Trophoblast cell (in vitro differentiated cells and primary cell): ENCODE measurements around the gene BSCL2.

ENCODE experiments used
- DNase-seq, 2 donors: peaks; one replicate each; pipeline ENCODE4 v3.0.0-alpha.2; 2016
- H2AFZ ChIP-seq: 2 replicates; pipeline ENCODE4 v1.6.1; 2013; ENCODE audit warnings: low read length, moderate library complexity, mild to moderate bottlenecking; ENCODE audit not compliant: insufficient read depth, poor library complexity
- H2AK5ac ChIP-seq: 2 replicates; pipeline ENCODE4 v1.6.1; 2013; ENCODE audit warnings: mild to moderate bottlenecking, low read length
- H2BK120ac ChIP-seq: 2 replicates; pipeline ENCODE4 v1.6.1; 2013; ENCODE audit warnings: low read length, mild to moderate bottlenecking, moderate library complexity; ENCODE audit not compliant: insufficient read depth, poor library complexity
- H2BK12ac ChIP-seq: 2 replicates; pipeline ENCODE4 v1.6.1; 2013; ENCODE audit warnings: mild to moderate bottlenecking, low read length, moderate library complexity
- H2BK5ac ChIP-seq: 2 replicates; pipeline ENCODE4 v1.6.1; 2013; ENCODE audit warnings: low read length, low read depth, moderate library complexity, mild to moderate bottlenecking; ENCODE audit not compliant: poor library complexity
- H3K14ac ChIP-seq: 2 replicates; pipeline ENCODE4 v1.6.1; 2013; ENCODE audit warnings: mild to moderate bottlenecking, low read length
- H3K18ac ChIP-seq: 2 replicates; pipeline ENCODE4 v1.6.1; 2013; ENCODE audit warnings: mild to moderate bottlenecking, low read length
- H3K23ac ChIP-seq: 2 replicates; pipeline ENCODE4 v1.6.1; 2013; ENCODE audit warnings: low read length
- H3K27ac ChIP-seq: 2 replicates; pipeline ENCODE4 v1.5.1; 2013; ENCODE audit warnings: low read depth, mild to moderate bottlenecking, inconsistent platforms, low read length, moderate library complexity
- H3K27me3 ChIP-seq: 2 replicates; pipeline ENCODE4 v1.6.1; 2013; ENCODE audit warnings: inconsistent platforms, mild to moderate bottlenecking, low read length, moderate library complexity; ENCODE audit not compliant: insufficient read depth
- H3K36me3 ChIP-seq, 2 experiments: 1 replicate in 1 of 2; 2 replicates in 1 of 2; pipeline ENCODE4 v1.6.1; 2013; ENCODE audit warnings: low read length in 2 of 2, mild to moderate bottlenecking in 2 of 2, moderate library complexity in 1 of 2; ENCODE audit not compliant: insufficient read depth in 2 of 2, control insufficient read depth in 1 of 2
- H3K4ac ChIP-seq: 2 replicates; pipeline ENCODE4 v1.6.1; 2013; ENCODE audit warnings: low read depth, mild to moderate bottlenecking, low read length, moderate library complexity
- H3K4me1 ChIP-seq, 2 experiments: 1 replicate in 1 of 2; 2 replicates in 1 of 2; pipeline ENCODE4 v1.6.1; 2013; ENCODE audit warnings: low read length in 2 of 2, mild to moderate bottlenecking in 2 of 2, moderate library complexity in 1 of 2; ENCODE audit not compliant: insufficient read depth in 2 of 2, control insufficient read depth in 1 of 2
- H3K4me2 ChIP-seq: 2 replicates; pipeline ENCODE4 v1.6.1; 2013; ENCODE audit warnings: inconsistent platforms, mild to moderate bottlenecking, low read length, moderate library complexity
- H3K4me3 ChIP-seq: 2 replicates; pipeline ENCODE4 v1.5.1; 2013; ENCODE audit warnings: mild to moderate bottlenecking, low read depth, low read length, inconsistent platforms
- H3K79me1 ChIP-seq: one replicate; pipeline ENCODE4 v1.6.1; 2013; ENCODE audit warnings: low read length
- H3K79me2 ChIP-seq: 2 replicates; pipeline ENCODE4 v1.6.1; 2013; ENCODE audit warnings: low read length, mild to moderate bottlenecking; ENCODE audit not compliant: control insufficient read depth, insufficient read depth, poor library complexity
- H3K9ac ChIP-seq: 2 replicates; pipeline ENCODE4 v1.6.1; 2013; ENCODE audit warnings: mild to moderate bottlenecking, low read length
- H3K9me3 ChIP-seq: 2 replicates; pipeline ENCODE4 v1.6.1; 2013; ENCODE audit warnings: low read depth, mild to moderate bottlenecking, control low read depth, inconsistent platforms, low read length; ENCODE audit not compliant: insufficient read depth
- H4K12ac ChIP-seq: 2 replicates; pipeline ENCODE4 v1.6.1; 2013; ENCODE audit warnings: low read depth, mild to moderate bottlenecking, low read length, moderate library complexity
- H4K8ac ChIP-seq: 2 replicates; pipeline ENCODE4 v1.6.1; 2013; ENCODE audit warnings: low read depth, mild to moderate bottlenecking, low read length, moderate library complexity
- H4K91ac ChIP-seq: one replicate; pipeline ENCODE4 v1.6.1; 2013; ENCODE audit warnings: low read depth, mild to moderate bottlenecking, low read length, moderate library complexity
- WGBS: extraction: QIAGEN DNeasy Blood & Tissue Kit; methylation state at CpG from one replicate; pipeline ENCODE4 v1.1.7; 2013; ENCODE audit warnings: missing lambda C conversion rate; ENCODE audit not compliant: insufficient read length, insufficient coverage; ENCODE audit errors: extremely low coverage; 5-methylcytosine and 5-hydroxymethylcytosine counted together

Gene BSCL2

GRCh38 chr11:62727872-62728170, 20.6 kb upstream of the BSCL2 start:
- Histone ChIP-seq H3K27me3 (no peaks in the 10 kb centered on the region), H3K14ac (peak overlapping the region; percentile 93), H3K79me2 (peaks cover 30% of the 10 kb centered on the region), H3K9ac (peak overlapping the region; percentile 87), H3K79me1 (peaks cover 22% of the 10 kb centered on the region), H3K4me2 (peak overlapping the region; percentile 61), H4K8ac (peak overlapping the region; percentile 99), H4K12ac (peak overlapping the region; percentile 92), H3K4me1 (peaks cover 2 to 4% of the 10 kb centered on the region in 2 experiments), H3K9me3 (no peaks in the 10 kb centered on the region), H2AFZ (peak overlapping the region; percentile 87), H3K4me3 (peak overlapping the region; percentile 84), H2BK5ac (peak overlapping the region; percentile 92), H2AK5ac (peak overlapping the region; percentile 69), H4K91ac (peak overlapping the region; percentile 98), H2BK120ac (peak overlapping the region; percentile 91), H3K18ac (peak overlapping the region; percentile 94), H3K23ac (no peak overlapping the region), H3K36me3 (peaks cover 13 to 14% of the 10 kb centered on the region in 2 experiments), H3K4ac (peak overlapping the region; percentile 80), H3K27ac (peak overlapping the region; percentile 99), H2BK12ac (no peak overlapping the region)
- DNase-seq, result peak; percentile 95 to 99
- WGBS, result no CpG with 5 or more reads among the region's 20 CpGs

GRCh38 chr11:62727165-62727871, 20.1 kb upstream of the BSCL2 start, which contains the start of gene HNRNPUL2:
Gene HNRNPUL2, minus strand, starts transcription at chr11:62727457. Its CDS starts 301 bp downstream, at chr11:62727156.
- Histone ChIP-seq H3K4me3 (peak within 1 kb of the TSS; percentile 85), H3K9me3 (no peaks in the 10 kb centered on the region), H2BK12ac (peak within 1 kb of the TSS; percentile 16), H3K18ac (peak within 1 kb of the TSS; percentile 95), H4K8ac (peak within 1 kb of the TSS; percentile 99), H3K27ac (peak within 1 kb of the TSS; percentile 99), H3K36me3 (peaks cover 14 to 19% of the 10 kb centered on the region in 2 experiments), H3K23ac (peak within 1 kb of the TSS; percentile 2), H3K27me3 (no peaks in the 10 kb centered on the region), H4K91ac (peak within 1 kb of the TSS; percentile 98), H2AFZ (peak within 1 kb of the TSS; percentile 87), H3K79me2 (peaks cover 30% of the 10 kb centered on the region), H2AK5ac (peak within 1 kb of the TSS; percentile 69), H2BK5ac (peak within 1 kb of the TSS; percentile 94), H3K9ac (peak within 1 kb of the TSS; percentile 99), H3K4me1 (peaks cover 2 to 4% of the 10 kb centered on the region in 2 experiments), H3K4ac (peak within 1 kb of the TSS; percentile 97), H3K14ac (peak within 1 kb of the TSS; percentile 97), H3K4me2 (peak within 1 kb of the TSS; percentile 61), H2BK120ac (peak within 1 kb of the TSS; percentile 91), H4K12ac (peak within 1 kb of the TSS; percentile 92), H3K79me1 (peaks cover 22% of the 10 kb centered on the region)
- no CpG with 5 or more reads among the region's 72 CpGs for WGBS
- peak; percentile 99 to 100 for DNase-seq

- peak overlapping the region; percentile 99 for H3K27ac ChIP-seq
- H4K8ac ChIP-seq, result peak overlapping the region; percentile 92
- no CpG with 5 or more reads among the region's 37 CpGs for WGBS
- peak overlapping the region; percentile 92 for H4K12ac ChIP-seq
- peak overlapping the region; percentile 97 for H3K14ac ChIP-seq
- H3K4me1 ChIP-seq, result peaks cover 2 to 4% of the 10 kb centered on the region in 2 experiments
- peak overlapping the region; percentile 85 for H3K4me3 ChIP-seq
- H3K36me3 ChIP-seq, result peaks cover 16 to 24% of the 10 kb centered on the region in 2 experiments
- H2BK12ac ChIP-seq, result no peak overlapping the region
- peak overlapping the region; percentile 87 for H3K9ac ChIP-seq
- H3K79me1 ChIP-seq, result peaks cover 22% of the 10 kb centered on the region
- H3K9me3 ChIP-seq, result no peaks in the 10 kb centered on the region
- no peak overlapping the region for H3K23ac ChIP-seq
- peak overlapping the region; percentile 67 for H2AK5ac ChIP-seq
- peaks cover 30% of the 10 kb centered on the region for H3K79me2 ChIP-seq
- peak overlapping the region; percentile 97 for H3K4ac ChIP-seq
- H3K4me2 ChIP-seq, result peak overlapping the region; percentile 61
- peak overlapping the region; percentile 95 for H3K18ac ChIP-seq
- peak overlapping the region; percentile 68 for H2AFZ ChIP-seq
- peak overlapping the region; percentile 72 for H2BK120ac ChIP-seq
- H2BK5ac ChIP-seq, result peak overlapping the region; percentile 94
- peak overlapping the region; percentile 58 for H4K91ac ChIP-seq
- no peak for DNase-seq
- H3K27me3 ChIP-seq, result no peaks in the 10 kb centered on the region
Observed at GRCh38 chr11:62726915-62727164, 19.6 kb upstream of the BSCL2 start.

GRCh38 chr11:62726156-62726914, 19.1 kb upstream of the BSCL2 start:
- Histone ChIP-seq H3K9me3 (no peaks in the 10 kb centered on the region), H3K79me1 (peaks cover 22% of the 10 kb centered on the region), H2BK12ac (no peak overlapping the region), H2AFZ (peak overlapping the region; percentile 68), H3K27me3 (no peaks in the 10 kb centered on the region), H2AK5ac (peak overlapping the region; percentile 67), H2BK120ac (peak overlapping the region; percentile 72), H3K4me2 (peak overlapping the region; percentile 61), H3K9ac (peak overlapping the region; percentile 87), H3K23ac (peak overlapping the region; percentile 2), H3K36me3 (peaks cover 14 to 26% of the 10 kb centered on the region in 2 experiments), H4K91ac (peak overlapping the region; percentile 58), H2BK5ac (peak overlapping the region; percentile 94), H3K4me3 (peak overlapping the region; percentile 85), H4K8ac (peak overlapping the region; percentile 92), H3K4me1 (peaks cover 2 to 4% of the 10 kb centered on the region in 2 experiments), H3K4ac (peak overlapping the region; percentile 97), H3K27ac (peak overlapping the region; percentile 99), H3K14ac (peak overlapping the region; percentile 97), H4K12ac (peak overlapping the region; percentile 92), H3K18ac (peak overlapping the region; percentile 95), H3K79me2 (peaks cover 30% of the 10 kb centered on the region)
- DNase-seq, result no peak
- WGBS, result no CpG with 5 or more reads among the region's 51 CpGs
